HUES48 (cell line): ENCODE measurements around the gene NFYA.

ENCODE experiments used
- H3K27ac ChIP-seq: one replicate; pipeline ENCODE4 v1.7.0; 2013; ENCODE audit warnings: low read depth, low read length, inconsistent platforms
- H3K27me3 ChIP-seq: 2 replicates; pipeline ENCODE4 v1.6.1; 2013; ENCODE audit warnings: mild to moderate bottlenecking, low read length; ENCODE audit not compliant: control insufficient read depth, insufficient read depth
- H3K36me3 ChIP-seq: 2 replicates; pipeline ENCODE4 v1.6.1; 2013; ENCODE audit warnings: low read length; ENCODE audit not compliant: control insufficient read depth, insufficient read depth
- H3K4me1 ChIP-seq: 2 replicates; pipeline ENCODE4 v1.6.1; 2013; ENCODE audit warnings: mild to moderate bottlenecking, low read length; ENCODE audit not compliant: control insufficient read depth, insufficient read depth
- H3K4me3 ChIP-seq: 2 replicates; pipeline ENCODE4 v1.5.1; 2013; ENCODE audit warnings: mild to moderate bottlenecking, low read depth, low read length
- H3K9ac ChIP-seq: 2 replicates; pipeline ENCODE4 v1.6.1; 2013; ENCODE audit warnings: mild to moderate bottlenecking, low read depth, low read length, moderate library complexity
- H3K9me3 ChIP-seq: 2 replicates; pipeline ENCODE4 v1.6.1; 2013; ENCODE audit warnings: low read length; ENCODE audit not compliant: control insufficient read depth, insufficient read depth

Gene NFYA

GRCh38 chr6:41037107-41037900 lies 35.5 kb upstream of the NFYA start:
- no peak overlapping the region for H3K4me3 ChIP-seq
- H3K9ac ChIP-seq, result no peak overlapping the region
- no peaks in the 10 kb centered on the region for H3K9me3 ChIP-seq
- no peaks in the 10 kb centered on the region for H3K36me3 ChIP-seq
- peaks cover 6% of the 10 kb centered on the region; the same call in 1 of the 2 replicates for H3K4me1 ChIP-seq
- H3K27me3 ChIP-seq, result no peaks in the 10 kb centered on the region
- no peak overlapping the region for H3K27ac ChIP-seq

GRCh38 chr6:41038205-41038604 lies 34.6 kb upstream of the NFYA start:
- Histone ChIP-seq H3K9me3 (no peaks in the 10 kb centered on the region), H3K27ac (no peak overlapping the region), H3K4me3 (no peak overlapping the region), H3K9ac (no peak overlapping the region), H3K4me1 (peaks cover 6% of the 10 kb centered on the region; the same call in 1 of the 2 replicates), H3K36me3 (no peaks in the 10 kb centered on the region), H3K27me3 (no peaks in the 10 kb centered on the region)

- Histone ChIP-seq H3K9me3 (no peaks in the 10 kb centered on the region), H3K4me1 (peaks cover 6% of the 10 kb centered on the region; the same call in 1 of the 2 replicates), H3K9ac (no peak within 1 kb of the TSS), H3K27ac (peak within 1 kb of the TSS; percentile 67), H3K36me3 (no peaks in the 10 kb centered on the region), H3K27me3 (no peaks in the 10 kb centered on the region), H3K4me3 (no peak within 1 kb of the TSS)
Observed at GRCh38 chr6:41039060-41039998, 33.4 kb upstream of the NFYA start, which contains the start of gene UNC5CL. TSS of gene UNC5CL (minus strand) at chr6:41039221. CDS start at chr6:41035074, 4,147 bp downstream.

GRCh38 chr6:41040101-41040939 lies 32.5 kb upstream of the NFYA start:
- H3K4me1 ChIP-seq, result peaks cover 6% of the 10 kb centered on the region; the same call in 1 of the 2 replicates
- no peaks in the 10 kb centered on the region for H3K9me3 ChIP-seq
- peak overlapping the region; percentile 67 for H3K27ac ChIP-seq
- H3K9ac ChIP-seq, result no peak overlapping the region
- no peak overlapping the region for H3K4me3 ChIP-seq
- no peaks in the 10 kb centered on the region for H3K27me3 ChIP-seq
- H3K36me3 ChIP-seq, result no peaks in the 10 kb centered on the region

- H3K9ac ChIP-seq, result no peak overlapping the region
- no peaks in the 10 kb centered on the region for H3K27me3 ChIP-seq
- no peaks in the 10 kb centered on the region for H3K36me3 ChIP-seq
- H3K9me3 ChIP-seq, result no peaks in the 10 kb centered on the region
- H3K4me3 ChIP-seq, result no peak overlapping the region
- peaks cover 6% of the 10 kb centered on the region; the same call in 1 of the 2 replicates for H3K4me1 ChIP-seq
- H3K27ac ChIP-seq, result peak overlapping the region; percentile 5
Observed at GRCh38 chr6:41040940-41041536, 31.7 kb upstream of the NFYA start.

- Histone ChIP-seq H3K4me1 (peaks cover 6% of the 10 kb centered on the region; the same call in 1 of the 2 replicates), H3K4me3 (no peak within 1 kb of the TSS), H3K27ac (no peak within 1 kb of the TSS), H3K9ac (no peak within 1 kb of the TSS), H3K9me3 (no peaks in the 10 kb centered on the region), H3K36me3 (no peaks in the 10 kb centered on the region), H3K27me3 (no peaks in the 10 kb centered on the region)
Observed at GRCh38 chr6:41042226-41043055, 30.3 kb upstream of the NFYA start, which contains the start of gene TSPO2. TSS of gene TSPO2 (plus strand) at chr6:41042467. CDS start at chr6:41042986, 519 bp downstream.

GRCh38 chr6:41043151-41043550 lies 29.6 kb upstream of the NFYA start:
- no peak overlapping the region for H3K9ac ChIP-seq
- no peak overlapping the region for H3K4me3 ChIP-seq
- no peaks in the 10 kb centered on the region for H3K27me3 ChIP-seq
- H3K27ac ChIP-seq, result no peak overlapping the region
- H3K4me1 ChIP-seq, result peaks cover 6% of the 10 kb centered on the region; the same call in 1 of the 2 replicates
- H3K36me3 ChIP-seq, result no peaks in the 10 kb centered on the region
- no peaks in the 10 kb centered on the region for H3K9me3 ChIP-seq

GRCh38 chr6:41045664-41046063 lies 27.1 kb upstream of the NFYA start:
- H3K27ac ChIP-seq, result no peak overlapping the region
- H3K27me3 ChIP-seq, result no peaks in the 10 kb centered on the region
- no peaks in the 10 kb centered on the region for H3K9me3 ChIP-seq
- no peak overlapping the region for H3K4me3 ChIP-seq
- H3K36me3 ChIP-seq, result no peaks in the 10 kb centered on the region
- no peak overlapping the region for H3K9ac ChIP-seq
- no peaks in the 10 kb centered on the region for H3K4me1 ChIP-seq

- H3K4me1 ChIP-seq, result no peaks in the 10 kb centered on the region
- H3K9ac ChIP-seq, result no peak overlapping the region
- H3K9me3 ChIP-seq, result no peaks in the 10 kb centered on the region
- no peak overlapping the region for H3K4me3 ChIP-seq
- no peak overlapping the region for H3K27ac ChIP-seq
- H3K36me3 ChIP-seq, result no peaks in the 10 kb centered on the region
- H3K27me3 ChIP-seq, result no peaks in the 10 kb centered on the region
Observed at GRCh38 chr6:41046084-41046483, 26.7 kb upstream of the NFYA start.
